Mucosa of descending colon (tissue), 3 donors: Measurements from ENCODE around the gene HDAC7. TPM values are rescaled to one million over a fixed set of nuclear protein-coding genes. Genes with fewer than 3 reads are reported as not detected.
A peak's percentile ranks its signal among the peaks of the same experiment; 100 is the strongest.

Source experiments
- ATAC-seq: fragments of 200-7000 bp; cut with Tn5 transposase; one replicate; pipeline ENCODE4 v1.9.1; 2020; ENCODE audit warnings: mild to moderate bottlenecking, moderate library complexity
- DNase-seq, 3 donors: peaks; one replicate each; pipeline ENCODE4 v3.0.0-alpha.2; 2020
- H3K36me3 ChIP-seq: fragments of 200-600 bp; one replicate; pipeline ENCODE4 v1.8.0; 2021; ENCODE audit warnings: low read depth, mild to moderate bottlenecking
- H3K4me1 ChIP-seq: fragments of 200-600 bp; one replicate; pipeline ENCODE4 v1.8.0; 2021; ENCODE audit warnings: low read depth, mild to moderate bottlenecking
- H3K4me3 ChIP-seq: fragments of 200-600 bp; one replicate; pipeline ENCODE4 v1.8.0; 2021; ENCODE audit warnings: mild to moderate bottlenecking
- H3K9me3 ChIP-seq: fragments of 200-600 bp; one replicate; pipeline ENCODE4 v1.8.0; 2021; ENCODE audit warnings: mild to moderate bottlenecking
- CTCF ChIP-seq: fragments of 200-600 bp; IDR thresholded peaks from one replicate; pipeline ENCODE4 v1.8.0; 2022; ENCODE audit warnings: antibody characterized with exemption, mild to moderate bottlenecking
- intact Hi-C, 2 donors: fragments of 100-400 bp; cut with DNase I in 1 of 2; cut with micrococcal nuclease in 1 of 2; formaldehyde crosslinking; loops; one replicate each; pipeline versions ENCODE4 v1.11.0 to v1.11.1; 2022; cut with DNase I, micrococcal nuclease
- total RNA-seq, 3 donors: library from RNA; stranded (reverse); fragmentation: NEBNext Ultra II Directional in 2 of 3; extraction: Animal tissue kit (Norgen Biotek cat#: 25700) in 2 of 3; gene quantifications; one replicate each; pipeline versions ENCODE4 v1.2.1 to v1.2.4, GENCODE V29; 2021 to 2023
- donor health status: DM: no; HTN: no; CAD: no; lungs with moderate emphysema.
- donor health status: DM: no; HTN: no; CAD: no.
- donor health status: DM: no; HTN: yes; CAD: no.

The HDAC7 gene
- total RNA-seq, 3 donors from 2014 or later, result 19.5 to 67.4 (median 33.2) TPM

- no peak for TF ChIP-seq CTCF
- no peak overlapping the region for H3K4me3 ChIP-seq
- H3K9me3 ChIP-seq, result no peaks in the 10 kb centered on the region
- DNase-seq (peak in 1 of 3 donors; percentile 14), ATAC-seq (no peak)
- intact Hi-C loops, result loop anchor here in 1 of 2 donors (5.0 kb wide), 1 partner anchor 51 kb away; no protein-coding TSS in a partner anchor
- H3K36me3 ChIP-seq, result no peaks in the 10 kb centered on the region
- H3K4me1 ChIP-seq, result no peaks in the 10 kb centered on the region
Observed at GRCh38 chr12:47786662-47787280, 32.9 kb downstream of the HDAC7 start.

- ATAC-seq, result no peak
- Histone ChIP-seq H3K9me3 (no peaks in the 10 kb centered on the region), H3K4me3 (no peak overlapping the region)
Observed at GRCh38 chr12:47785887-47786661, 33.6 kb downstream of the HDAC7 start.

GRCh38 chr12:47785036-47785886 is 34.4 kb downstream of the HDAC7 start:
- ATAC-seq (no peak), DNase-seq (peak in 1 of 3 donors; percentile 42)
- intact Hi-C loops, result loop anchor here in 1 of 2 donors (5.0 kb wide), 1 partner anchor 52 kb away; no protein-coding TSS in a partner anchor
- no peaks in the 10 kb centered on the region for H3K4me1 ChIP-seq
- no peak for TF ChIP-seq CTCF
- no peak overlapping the region for H3K4me3 ChIP-seq
- no peaks in the 10 kb centered on the region for H3K36me3 ChIP-seq
- H3K9me3 ChIP-seq, result no peaks in the 10 kb centered on the region

More at GRCh38 chr12:47785887-47786661, 33.6 kb downstream of the HDAC7 start:
- Histone ChIP-seq H3K36me3 (no peaks in the 10 kb centered on the region), H3K4me1 (no peaks in the 10 kb centered on the region)
- TF ChIP-seq CTCF, result no peak
- intact Hi-C loops, result loop anchor here in 1 of 2 donors (5.0 kb wide), 1 partner anchor 51 kb away; no protein-coding TSS in a partner anchor
- peak in 1 of 3 donors; percentile 37 for DNase-seq

- Histone ChIP-seq H3K4me1 (no peaks in the 10 kb centered on the region), H3K36me3 (no peaks in the 10 kb centered on the region), H3K9me3 (no peaks in the 10 kb centered on the region), H3K4me3 (no peak overlapping the region)
- DNase-seq (no peak), ATAC-seq (no peak)
- TF ChIP-seq CTCF, result no peak
- intact Hi-C loops, result no loop called here
Observed at GRCh38 chr12:47783821-47784819, 35.6 kb downstream of the HDAC7 start.
